ENCODE data around the gene PCDH9.

GRCh38 chr13:67275351-67275960 lies 45.3 kb upstream of the PCDH9 start:
- no peak for TF ChIP-seq CTCF (IDR thresholded peaks at IDR 0.05)
- TF ChIP-seq POLR2A (IDR thresholded peaks at IDR 0.05): no peak

Data from right lobe of liver (tissue), 4 donors.